ENCODE data around the gene TPPP3.

The TPPP3 gene

GRCh38 chr16:67407176-67407787 lies 14.0 kb upstream of the TPPP3 start:
- TF ChIP-seq PAX5 (IDR thresholded peaks at IDR 0.05; ENCODE audit: insufficient read depth, low read length, severe bottlenecking): no peak
- no peak for TF ChIP-seq SPI1 (IDR thresholded peaks at IDR 0.05; ENCODE audit: low read depth, low read length)
- no peak for TF ChIP-seq POLR2AphosphoS5 (IDR thresholded peaks at IDR 0.05; ENCODE audit: low read depth, low read length)
- TF ChIP-seq POU2F2 (IDR thresholded peaks at IDR 0.05; ENCODE audit: low read depth, low read length): no peak
- TF ChIP-seq TAF1 (IDR thresholded peaks at IDR 0.05; ENCODE audit: low read depth, low read length): no peak
- no peak for TF ChIP-seq POLR2A (IDR thresholded peaks at IDR 0.05; ENCODE audit: low read depth, low read length)
- FAIRE-seq: no peak
- no peak for DNase-seq (ENCODE audit: insufficient read length, low spot score)

GRCh38 chr16:67406111-67406971 lies 13.0 kb upstream of the TPPP3 start:
- peak; percentile 13 for FAIRE-seq
- TF ChIP-seq SPI1 (IDR thresholded peaks at IDR 0.05; ENCODE audit: low read depth, low read length) (no peak), PAX5 (IDR thresholded peaks at IDR 0.05; ENCODE audit: insufficient read depth, low read length, severe bottlenecking) (no peak)
- DNase-seq (ENCODE audit: insufficient read length, low spot score): no peak

- TF ChIP-seq PAX5 (IDR thresholded peaks at IDR 0.05; ENCODE audit: insufficient read depth, low read length, severe bottlenecking) (no peak), POLR2A (IDR thresholded peaks at IDR 0.05; ENCODE audit: low read depth, low read length) (no peak), TAF1 (IDR thresholded peaks at IDR 0.05; ENCODE audit: low read depth, low read length) (no peak), POU2F2 (IDR thresholded peaks at IDR 0.05; ENCODE audit: low read depth, low read length) (no peak), SPI1 (IDR thresholded peaks at IDR 0.05; ENCODE audit: low read depth, low read length) (no peak), POLR2AphosphoS5 (IDR thresholded peaks at IDR 0.05; ENCODE audit: low read depth, low read length) (no peak)
- no peak for FAIRE-seq
- DNase-seq (ENCODE audit: insufficient read length, low spot score): no peak
Observed at GRCh38 chr16:67405336-67405735, 12.0 kb upstream of the TPPP3 start.

GRCh38 chr16:67404740-67405226 lies 11.5 kb upstream of the TPPP3 start:
- no peak for DNase-seq (ENCODE audit: insufficient read length, low spot score)
- TF ChIP-seq POLR2A (IDR thresholded peaks at IDR 0.05; ENCODE audit: low read depth, low read length) (no peak), PAX5 (IDR thresholded peaks at IDR 0.05; ENCODE audit: insufficient read depth, low read length, severe bottlenecking) (no peak), POLR2AphosphoS5 (IDR thresholded peaks at IDR 0.05; ENCODE audit: low read depth, low read length) (no peak), SPI1 (IDR thresholded peaks at IDR 0.05; ENCODE audit: low read depth, low read length) (no peak), TAF1 (IDR thresholded peaks at IDR 0.05; ENCODE audit: low read depth, low read length) (no peak), POU2F2 (IDR thresholded peaks at IDR 0.05; ENCODE audit: low read depth, low read length) (no peak)
- FAIRE-seq: no peak

GRCh38 chr16:67403976-67404555 lies 10.8 kb upstream of the TPPP3 start:
- no peak for DNase-seq (ENCODE audit: insufficient read length, low spot score)
- peak; percentile 61 for FAIRE-seq
- TF ChIP-seq SPI1 (IDR thresholded peaks at IDR 0.05; ENCODE audit: low read depth, low read length) (no peak), POU2F2 (IDR thresholded peaks at IDR 0.05; ENCODE audit: low read depth, low read length) (no peak), PAX5 (IDR thresholded peaks at IDR 0.05; ENCODE audit: insufficient read depth, low read length, severe bottlenecking) (no peak), TAF1 (IDR thresholded peaks at IDR 0.05; ENCODE audit: low read depth, low read length) (no peak), POLR2AphosphoS5 (IDR thresholded peaks at IDR 0.05; ENCODE audit: low read depth, low read length) (no peak), POLR2A (IDR thresholded peaks at IDR 0.05; ENCODE audit: low read depth, low read length) (no peak)

GRCh38 chr16:67400901-67401300 lies 7.6 kb upstream of the TPPP3 start:
- DNase-seq (ENCODE audit: insufficient read length, low spot score): no peak
- no peak for FAIRE-seq
- no peak for TF ChIP-seq POLR2A (IDR thresholded peaks at IDR 0.05; ENCODE audit: low read depth, low read length)
- no peak for TF ChIP-seq PAX5 (IDR thresholded peaks at IDR 0.05; ENCODE audit: insufficient read depth, low read length, severe bottlenecking)
- no peak for TF ChIP-seq POLR2AphosphoS5 (IDR thresholded peaks at IDR 0.05; ENCODE audit: low read depth, low read length)
- no peak for TF ChIP-seq TAF1 (IDR thresholded peaks at IDR 0.05; ENCODE audit: low read depth, low read length)
- no peak for TF ChIP-seq POU2F2 (IDR thresholded peaks at IDR 0.05; ENCODE audit: low read depth, low read length)
- no peak for TF ChIP-seq SPI1 (IDR thresholded peaks at IDR 0.05; ENCODE audit: low read depth, low read length)

- FAIRE-seq: no peak
- DNase-seq (ENCODE audit: insufficient read length, low spot score): no peak
- TF ChIP-seq POLR2AphosphoS5 (IDR thresholded peaks at IDR 0.05; ENCODE audit: low read depth, low read length): no peak
- TF ChIP-seq PAX5 (IDR thresholded peaks at IDR 0.05; ENCODE audit: insufficient read depth, low read length, severe bottlenecking): no peak
- TF ChIP-seq POU2F2 (IDR thresholded peaks at IDR 0.05; ENCODE audit: low read depth, low read length): no peak
- TF ChIP-seq TAF1 (IDR thresholded peaks at IDR 0.05; ENCODE audit: low read depth, low read length): no peak
- TF ChIP-seq SPI1 (IDR thresholded peaks at IDR 0.05; ENCODE audit: low read depth, low read length): no peak
- TF ChIP-seq POLR2A (IDR thresholded peaks at IDR 0.05; ENCODE audit: low read depth, low read length): no peak
Observed at GRCh38 chr16:67399749-67400704, 6.7 kb upstream of the TPPP3 start.

GRCh38 chr16:67399218-67399733 lies 6.0 kb upstream of the TPPP3 start:
- FAIRE-seq (peak; percentile 43), DNase-seq (ENCODE audit: insufficient read length, low spot score) (peak; percentile 87)
- TF ChIP-seq POLR2A (IDR thresholded peaks at IDR 0.05; ENCODE audit: low read depth, low read length): no peak
- no peak for TF ChIP-seq POU2F2 (IDR thresholded peaks at IDR 0.05; ENCODE audit: low read depth, low read length)
- TF ChIP-seq PAX5 (IDR thresholded peaks at IDR 0.05; ENCODE audit: insufficient read depth, low read length, severe bottlenecking): no peak
- TF ChIP-seq POLR2AphosphoS5 (IDR thresholded peaks at IDR 0.05; ENCODE audit: low read depth, low read length): no peak
- no peak for TF ChIP-seq SPI1 (IDR thresholded peaks at IDR 0.05; ENCODE audit: low read depth, low read length)
- no peak for TF ChIP-seq TAF1 (IDR thresholded peaks at IDR 0.05; ENCODE audit: low read depth, low read length)

Measured in GM12891 (cell line).